ENCODE data around the gene CTCFL.
"Not testable (repeated sequence)": the region's sequence is repeated elsewhere in the genome, so short reads cannot be mapped to it uniquely, and the experiment has no call there.

Gene CTCFL

GRCh38 chr20:57536120-57536708 lies 11.3 kb upstream of the CTCFL start:
- no peak for DNase-seq

- DNase-seq, result no peak
Observed at GRCh38 chr20:57535297-57535696, 10.4 kb upstream of the CTCFL start.

- DNase-seq, result no peak
Observed at GRCh38 chr20:57532104-57532503, 7.2 kb upstream of the CTCFL start.

- no peak for DNase-seq
Observed at GRCh38 chr20:57530327-57530981, 5.5 kb upstream of the CTCFL start.

GRCh38 chr20:57529810-57530209 lies 4.9 kb upstream of the CTCFL start:
- no peak for DNase-seq

GRCh38 chr20:57529160-57529585 lies 4.2 kb upstream of the CTCFL start:
- DNase-seq, result no peak

GRCh38 chr20:57528148-57528547 lies 3.2 kb upstream of the CTCFL start:
- no peak for DNase-seq

GRCh38 chr20:57527728-57528127 lies 2.8 kb upstream of the CTCFL start:
- DNase-seq, result no peak

GRCh38 chr20:57526885-57527460 lies 2.0 kb upstream of the CTCFL start:
- DNase-seq, result no peak

GRCh38 chr20:57526087-57526884 lies 1.3 kb upstream of the CTCFL start:
- DNase-seq, result no peak

- no peak for DNase-seq
Observed at GRCh38 chr20:57525328-57526086, 567 bp upstream of the CTCFL start.

- DNase-seq, result no peak
Observed at GRCh38 chr20:57523782-57524181, 1.2 kb downstream of the CTCFL start.

- no peak for DNase-seq
Observed at GRCh38 chr20:57522380-57523140, 2.4 kb downstream of the CTCFL start.

GRCh38 chr20:57517904-57518303 lies 7.0 kb downstream of the CTCFL start:
- no peak for DNase-seq

GRCh38 chr20:57514273-57514751 lies 10.6 kb downstream of the CTCFL start:
- DNase-seq, result no peak

- no peak for DNase-seq
Observed at GRCh38 chr20:57513199-57513598, 11.7 kb downstream of the CTCFL start.

- no peak for DNase-seq
Observed at GRCh38 chr20:57512432-57512831, 12.5 kb downstream of the CTCFL start.

GRCh38 chr20:57511709-57512108 lies 13.2 kb downstream of the CTCFL start:
- not testable (repeated sequence) for DNase-seq

- no peak for DNase-seq
Observed at GRCh38 chr20:57509665-57510237, 15.2 kb downstream of the CTCFL start.

- no peak for DNase-seq
Observed at GRCh38 chr20:57508831-57509230, 16.1 kb downstream of the CTCFL start.

GRCh38 chr20:57508381-57508780 lies 16.6 kb downstream of the CTCFL start:
- no peak for DNase-seq

GRCh38 chr20:57507477-57507876 lies 17.5 kb downstream of the CTCFL start:
- DNase-seq, result no peak
